Activated CD4-positive, alpha-beta memory T cell treated with anti-CD3 and anti-CD28 coated beads, Interleukin-2, amount 10 ng/mL, durations not matched to agents 7 days and 5 days (primary cell): ENCODE results near the gene HERC4. TPM values are rescaled to one million over a fixed set of nuclear protein-coding genes. Genes with fewer than 3 reads are reported as not detected.

ENCODE experiments used
- CTCF ChIA-PET: fragments of 350-600 bp; sonication (Branson Sonifier 250); formaldehyde crosslinking; loops from one replicate; lab custom pipeline; 2021; ENCODE audit warnings: antibody characterized with exemption, inconsistent platforms; lab: Charles Lee
- POLR2A ChIA-PET: fragments of 350-600 bp; sonication (Branson Sonifier 250); formaldehyde crosslinking; loops from one replicate; lab custom pipeline; 2021; ENCODE audit warnings: antibody characterized with exemption; lab: Charles Lee
- DNase-seq: peaks from one replicate; pipeline ENCODE4 v3.0.0-alpha.2; 2020
- H3K27ac Mint-ChIP-seq: one replicate; pipeline ENCODE4 v1.8.0; 2021; ENCODE audit warnings: mild to moderate bottlenecking, mixed read lengths
- H3K27me3 Mint-ChIP-seq: one replicate; pipeline ENCODE4 v1.8.0; 2021; ENCODE audit warnings: mixed read lengths
- H3K36me3 Mint-ChIP-seq: one replicate; pipeline ENCODE4 v1.8.0; 2021; ENCODE audit warnings: low read depth, mixed read lengths
- H3K4me1 Mint-ChIP-seq: one replicate; pipeline ENCODE4 v1.8.0; 2021; ENCODE audit warnings: mixed read lengths
- H3K4me3 Mint-ChIP-seq: one replicate; pipeline ENCODE4 v1.8.0; 2021; ENCODE audit warnings: mild to moderate bottlenecking, mixed read lengths
- H3K9me3 Mint-ChIP-seq: one replicate; pipeline ENCODE4 v1.8.0; 2021; ENCODE audit warnings: mixed read lengths
- total RNA-seq, 2 experiments: library from RNA; stranded (reverse); gene quantifications; one replicate each; pipeline ENCODE4 v1.2.3, GENCODE V29; 2021

The HERC4 gene, protein sequence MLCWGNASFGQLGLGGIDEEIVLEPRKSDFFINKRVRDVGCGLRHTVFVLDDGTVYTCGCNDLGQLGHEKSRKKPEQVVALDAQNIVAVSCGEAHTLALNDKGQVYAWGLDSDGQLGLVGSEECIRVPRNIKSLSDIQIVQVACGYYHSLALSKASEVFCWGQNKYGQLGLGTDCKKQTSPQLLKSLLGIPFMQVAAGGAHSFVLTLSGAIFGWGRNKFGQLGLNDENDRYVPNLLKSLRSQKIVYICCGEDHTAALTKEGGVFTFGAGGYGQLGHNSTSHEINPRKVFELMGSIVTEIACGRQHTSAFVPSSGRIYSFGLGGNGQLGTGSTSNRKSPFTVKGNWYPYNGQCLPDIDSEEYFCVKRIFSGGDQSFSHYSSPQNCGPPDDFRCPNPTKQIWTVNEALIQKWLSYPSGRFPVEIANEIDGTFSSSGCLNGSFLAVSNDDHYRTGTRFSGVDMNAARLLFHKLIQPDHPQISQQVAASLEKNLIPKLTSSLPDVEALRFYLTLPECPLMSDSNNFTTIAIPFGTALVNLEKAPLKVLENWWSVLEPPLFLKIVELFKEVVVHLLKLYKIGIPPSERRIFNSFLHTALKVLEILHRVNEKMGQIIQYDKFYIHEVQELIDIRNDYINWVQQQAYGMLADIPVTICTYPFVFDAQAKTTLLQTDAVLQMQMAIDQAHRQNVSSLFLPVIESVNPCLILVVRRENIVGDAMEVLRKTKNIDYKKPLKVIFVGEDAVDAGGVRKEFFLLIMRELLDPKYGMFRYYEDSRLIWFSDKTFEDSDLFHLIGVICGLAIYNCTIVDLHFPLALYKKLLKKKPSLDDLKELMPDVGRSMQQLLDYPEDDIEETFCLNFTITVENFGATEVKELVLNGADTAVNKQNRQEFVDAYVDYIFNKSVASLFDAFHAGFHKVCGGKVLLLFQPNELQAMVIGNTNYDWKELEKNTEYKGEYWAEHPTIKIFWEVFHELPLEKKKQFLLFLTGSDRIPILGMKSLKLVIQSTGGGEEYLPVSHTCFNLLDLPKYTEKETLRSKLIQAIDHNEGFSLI
- total RNA-seq = 10 to 100 TPM; 64.2 to 65.2 TPM

DNA sequence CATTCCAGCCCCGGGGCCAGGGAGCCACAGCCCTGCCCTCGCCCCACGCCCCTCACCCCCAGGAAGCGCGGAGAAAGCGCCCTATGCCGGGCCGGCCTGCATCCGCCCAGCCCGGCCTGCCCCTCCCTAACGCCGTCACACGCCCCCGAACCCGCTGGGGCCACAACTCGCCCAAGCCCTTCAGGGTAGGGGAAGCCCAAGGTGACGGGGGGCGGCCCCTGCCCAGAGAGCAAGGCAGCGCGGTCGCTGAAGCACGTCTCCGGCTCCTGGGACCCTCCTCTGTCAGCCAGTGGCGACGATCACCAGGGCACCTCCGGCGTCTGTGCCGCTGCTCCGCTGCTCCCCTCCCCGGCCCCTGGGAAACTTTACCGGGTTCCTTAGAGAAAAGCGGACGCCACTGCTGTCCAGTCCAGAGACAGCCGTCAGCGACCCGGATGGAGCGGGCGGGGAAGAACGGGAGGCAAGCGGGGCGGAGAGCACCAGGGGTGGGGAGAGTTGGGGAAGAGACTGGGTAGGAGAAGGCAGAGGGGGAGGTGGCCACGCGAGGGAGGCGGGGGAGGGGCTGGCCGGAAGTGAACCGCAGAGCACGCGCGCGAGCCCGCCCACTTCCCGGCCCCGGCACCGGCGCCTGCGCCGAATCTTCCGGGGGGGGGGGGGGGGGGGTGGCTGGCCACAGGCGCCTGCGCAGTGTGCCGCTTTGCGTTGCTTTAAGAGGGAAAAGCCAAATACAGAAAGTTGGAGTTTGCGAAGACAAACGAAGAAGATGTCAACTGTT is at the start of gene HERC4:
HERC4 (minus strand) TSS at position 509 of the 775 bp plus-strand sequence. CDS start 2,175 bp downstream, outside the sequence.
- CTCF ChIA-PET = no interaction called here

GRCh38 chr10:68124718-68125117 is 49.6 kb upstream of the HERC4 start:
- CTCF ChIA-PET = no interaction called here
- Mint-ChIP-seq H3K27ac (no peak overlapping the region), H3K4me1 (no peaks in the 10 kb centered on the region), H3K9me3 (no peaks in the 10 kb centered on the region), H3K27me3 (peaks cover 6% of the 10 kb centered on the region), H3K36me3 (no peaks in the 10 kb centered on the region), H3K4me3 (no peak overlapping the region)
- no peak for DNase-seq
- POLR2A ChIA-PET = no interaction called here

More for the DNA sequence above, at the start of gene HERC4:
- DNase-seq = peak; percentile 92
- H3K4me3 Mint-ChIP-seq = peak within 1 kb of the TSS; percentile 94
- no peaks in the 10 kb centered on the region for H3K9me3 Mint-ChIP-seq
- peaks cover 44% of the 10 kb centered on the region for H3K4me1 Mint-ChIP-seq
- peaks cover 35% of the 10 kb centered on the region for H3K36me3 Mint-ChIP-seq
- POLR2A ChIA-PET = interaction anchor here (1.5 to 2.8 kb wide), 3 partner anchors 11 to 257 kb away, joined by 5 to 12 read pairs (median 6); partner anchors contain the start of genes HNRNPH3 and PBLD
- peak within 1 kb of the TSS; percentile 92 for H3K27ac Mint-ChIP-seq
- no peaks in the 10 kb centered on the region for H3K27me3 Mint-ChIP-seq

DNA sequence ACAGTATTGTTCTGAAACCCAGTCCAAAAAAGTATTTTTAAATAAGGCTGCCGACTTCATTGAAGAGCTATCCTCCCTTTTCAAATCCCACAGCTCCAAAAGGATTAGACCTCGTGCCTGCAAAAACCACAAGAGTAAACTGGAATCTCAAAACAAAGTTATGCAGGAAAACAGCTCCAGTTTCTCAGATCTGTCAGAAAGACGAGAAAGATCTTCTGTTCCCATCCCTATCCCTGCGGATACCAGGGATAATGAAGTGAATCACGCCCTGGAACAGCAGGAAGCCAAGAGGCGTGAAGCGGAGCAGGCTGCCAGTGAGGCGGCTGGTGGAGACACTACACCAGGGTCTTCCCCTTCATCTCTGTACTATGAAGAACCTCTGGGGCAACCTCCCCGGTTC is 46.8 kb upstream of the HERC4 start:
- peaks cover 5% of the 10 kb centered on the region for H3K27me3 Mint-ChIP-seq
- H3K36me3 Mint-ChIP-seq = no peaks in the 10 kb centered on the region
- no peak overlapping the region for H3K4me3 Mint-ChIP-seq
- H3K27ac Mint-ChIP-seq = no peak overlapping the region
- no peak for DNase-seq
- H3K9me3 Mint-ChIP-seq = no peaks in the 10 kb centered on the region
- ChIA-PET CTCF (no interaction called here), POLR2A (no interaction called here)
- H3K4me1 Mint-ChIP-seq = no peaks in the 10 kb centered on the region

GRCh38 chr10:68121020-68121743 is 46.1 kb upstream of the HERC4 start:
- Mint-ChIP-seq H3K27ac (no peak overlapping the region), H3K36me3 (no peaks in the 10 kb centered on the region), H3K9me3 (no peaks in the 10 kb centered on the region), H3K27me3 (peaks cover 5% of the 10 kb centered on the region), H3K4me1 (no peaks in the 10 kb centered on the region), H3K4me3 (no peak overlapping the region)
- no peak for DNase-seq
- ChIA-PET POLR2A (no interaction called here), CTCF (no interaction called here)

DNA sequence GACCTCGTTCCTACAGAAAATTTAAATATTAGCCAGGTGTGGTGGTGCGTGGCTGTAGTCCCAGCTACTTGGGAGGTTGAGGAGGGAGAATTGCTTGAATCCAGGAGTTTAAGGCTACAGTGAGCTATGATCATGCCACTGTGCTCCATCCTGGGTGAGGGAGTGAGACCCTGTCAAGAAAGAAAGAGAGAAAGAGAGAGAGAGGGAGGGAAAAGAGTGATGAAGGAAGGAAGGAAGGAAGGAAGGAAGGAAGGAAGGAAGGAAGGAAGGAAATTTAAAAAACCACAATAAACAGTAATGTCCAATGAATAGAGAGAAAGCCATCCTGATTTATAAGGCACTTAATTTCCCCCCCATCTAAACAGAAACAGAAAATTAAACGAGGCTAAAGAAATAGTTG is 43.6 kb upstream of the HERC4 start:
- Mint-ChIP-seq H3K4me1 (no peaks in the 10 kb centered on the region), H3K9me3 (no peaks in the 10 kb centered on the region), H3K36me3 (no peaks in the 10 kb centered on the region), H3K4me3 (no peak overlapping the region), H3K27me3 (peaks cover 7% of the 10 kb centered on the region), H3K27ac (no peak overlapping the region)
- POLR2A ChIA-PET = no interaction called here
- CTCF ChIA-PET = no interaction called here
- no peak for DNase-seq

GRCh38 chr10:68112837-68113236 is 37.8 kb upstream of the HERC4 start:
- DNase-seq = no peak
- H3K9me3 Mint-ChIP-seq = no peaks in the 10 kb centered on the region
- no peak overlapping the region for H3K4me3 Mint-ChIP-seq
- ChIA-PET POLR2A (no interaction called here), CTCF (no interaction called here)
- peaks cover 4% of the 10 kb centered on the region for H3K27me3 Mint-ChIP-seq
- no peaks in the 10 kb centered on the region for H3K4me1 Mint-ChIP-seq
- H3K36me3 Mint-ChIP-seq = no peaks in the 10 kb centered on the region
- no peak overlapping the region for H3K27ac Mint-ChIP-seq

DNA sequence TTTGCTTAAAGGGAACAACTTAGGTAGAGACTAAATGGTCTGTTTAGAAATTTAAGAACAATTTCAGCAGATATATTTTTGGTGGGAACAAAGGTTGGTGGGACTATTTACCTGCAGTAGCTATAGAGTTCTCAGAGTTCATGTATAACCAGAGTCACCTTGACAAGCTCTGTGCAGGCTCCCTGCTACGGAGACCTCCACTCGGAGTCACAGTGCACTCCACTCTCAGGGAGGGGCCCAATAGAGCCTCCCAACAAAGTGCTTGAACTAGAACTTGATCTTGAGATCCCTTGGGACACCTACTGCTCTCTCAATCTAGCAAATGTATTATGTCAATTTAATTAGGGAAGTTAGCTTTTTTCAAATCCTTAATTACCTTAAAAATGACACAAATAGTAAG is 36.5 kb upstream of the HERC4 start:
- H3K27me3 Mint-ChIP-seq = peaks cover 4% of the 10 kb centered on the region
- H3K9me3 Mint-ChIP-seq = no peaks in the 10 kb centered on the region
- no peaks in the 10 kb centered on the region for H3K4me1 Mint-ChIP-seq
- ChIA-PET POLR2A (no interaction called here), CTCF (interaction anchor here (0.5 kb wide), 1 partner anchor 18 kb away, joined by 3 read pairs; no protein-coding TSS in a partner anchor)
- H3K36me3 Mint-ChIP-seq = no peaks in the 10 kb centered on the region
- no peak overlapping the region for H3K27ac Mint-ChIP-seq
- H3K4me3 Mint-ChIP-seq = no peak overlapping the region
- DNase-seq = no peak

- POLR2A ChIA-PET = no interaction called here
- CTCF ChIA-PET = no interaction called here
- no peak for DNase-seq
- Mint-ChIP-seq H3K4me3 (no peak overlapping the region), H3K27ac (no peak overlapping the region), H3K4me1 (no peaks in the 10 kb centered on the region), H3K27me3 (no peaks in the 10 kb centered on the region), H3K9me3 (no peaks in the 10 kb centered on the region), H3K36me3 (no peaks in the 10 kb centered on the region)
These were observed 34.9 kb upstream of the HERC4 start for GRCh38 chr10:68110027-68110426.

DNA sequence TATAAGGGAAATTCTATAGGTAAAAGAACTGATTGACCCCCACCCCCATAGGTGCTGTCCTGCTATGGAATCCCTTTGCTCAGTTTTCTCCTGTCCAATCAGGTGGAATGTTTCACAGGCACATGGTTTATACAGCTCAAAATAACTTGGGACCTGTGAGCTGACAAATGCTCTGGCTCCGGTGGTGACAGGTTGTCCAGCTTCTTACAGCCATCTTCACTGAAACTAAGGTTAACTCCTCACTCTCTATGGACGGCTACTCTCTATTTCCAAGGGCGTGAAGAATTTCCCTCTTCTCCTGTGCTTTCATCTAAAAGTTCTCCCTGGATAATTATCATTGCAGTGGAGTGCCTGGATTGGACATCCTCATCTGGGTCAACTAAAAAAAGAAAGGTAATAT is 34.2 kb upstream of the HERC4 start, which contains the start of gene MYPN:
MYPN (plus strand) TSS at position 158 of the 400 bp plus-strand sequence. CDS start 11,951 bp downstream, outside the sequence.
- no peaks in the 10 kb centered on the region for H3K4me1 Mint-ChIP-seq
- no peak for DNase-seq
- H3K27ac Mint-ChIP-seq = no peak within 1 kb of the TSS
- no peaks in the 10 kb centered on the region for H3K36me3 Mint-ChIP-seq
- H3K9me3 Mint-ChIP-seq = no peaks in the 10 kb centered on the region
- no peaks in the 10 kb centered on the region for H3K27me3 Mint-ChIP-seq
- POLR2A ChIA-PET = no interaction called here
- no peak within 1 kb of the TSS for H3K4me3 Mint-ChIP-seq
- CTCF ChIA-PET = interaction anchor here (1.1 kb wide), 1 partner anchor 13 kb away, joined by 3 read pairs; no protein-coding TSS in a partner anchor

- CTCF ChIA-PET = interaction anchor here (1.1 kb wide), 1 partner anchor 12 kb away, joined by 3 read pairs; no protein-coding TSS in a partner anchor
- no peaks in the 10 kb centered on the region for H3K27me3 Mint-ChIP-seq
- no peaks in the 10 kb centered on the region for H3K36me3 Mint-ChIP-seq
- no peaks in the 10 kb centered on the region for H3K9me3 Mint-ChIP-seq
- no peaks in the 10 kb centered on the region for H3K4me1 Mint-ChIP-seq
- DNase-seq = no peak
- POLR2A ChIA-PET = no interaction called here
- H3K4me3 Mint-ChIP-seq = no peak overlapping the region
- no peak overlapping the region for H3K27ac Mint-ChIP-seq
These were observed 33.6 kb upstream of the HERC4 start for GRCh38 chr10:68108653-68109052.

DNA sequence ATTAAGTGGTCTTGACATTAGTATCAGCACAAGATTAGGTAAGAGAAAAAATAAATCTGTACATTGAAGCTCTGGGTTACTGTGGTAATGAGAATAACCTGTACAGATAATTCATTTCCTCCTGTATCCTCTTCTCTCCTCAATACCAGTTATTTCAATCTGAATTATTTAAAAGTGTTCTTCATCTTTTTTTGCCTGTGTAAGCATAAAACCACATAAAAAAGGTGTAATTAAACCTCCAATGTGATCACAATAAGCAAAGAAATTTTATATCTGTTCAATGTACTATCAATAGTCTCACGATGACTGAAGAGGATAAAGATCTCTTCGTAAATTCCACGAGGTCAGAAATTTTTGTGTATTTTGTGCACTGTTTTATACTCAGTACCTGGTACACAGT is 33.0 kb upstream of the HERC4 start:
- POLR2A ChIA-PET = no interaction called here
- Mint-ChIP-seq H3K27me3 (no peaks in the 10 kb centered on the region), H3K9me3 (no peaks in the 10 kb centered on the region), H3K36me3 (no peaks in the 10 kb centered on the region), H3K4me3 (no peak overlapping the region), H3K27ac (no peak overlapping the region), H3K4me1 (no peaks in the 10 kb centered on the region)
- DNase-seq = no peak
- CTCF ChIA-PET = interaction anchor here (1.1 kb wide), 1 partner anchor 11 kb away, joined by 3 read pairs; no protein-coding TSS in a partner anchor

- CTCF ChIA-PET = interaction anchor here (0.7 kb wide), 1 partner anchor 241 kb away, joined by 3 read pairs; no protein-coding TSS in a partner anchor
- no peaks in the 10 kb centered on the region for H3K27me3 Mint-ChIP-seq
- no peak overlapping the region for H3K27ac Mint-ChIP-seq
- no peak overlapping the region for H3K4me3 Mint-ChIP-seq
- no peaks in the 10 kb centered on the region for H3K36me3 Mint-ChIP-seq
- no peaks in the 10 kb centered on the region for H3K9me3 Mint-ChIP-seq
- no peak for DNase-seq
- no peaks in the 10 kb centered on the region for H3K4me1 Mint-ChIP-seq
- POLR2A ChIA-PET = no interaction called here
These were observed 32.6 kb upstream of the HERC4 start for GRCh38 chr10:68107651-68108050.
